HL-60 (cell line): ENCODE results near the gene DPF3.

Experiments
- CTCF ChIP-seq: IDR thresholded peaks from one replicate; pipeline ENCODE4 v1.5.1; 2011; ENCODE audit warnings: low read length, control low read depth, inconsistent platforms; ENCODE audit not compliant: insufficient read depth
- POLR2AphosphoS5 ChIP-seq: IDR thresholded peaks from 2 replicates; pipeline ENCODE4 v1.6.1; 2012; ENCODE audit warnings: low read depth
- SPI1 ChIP-seq: IDR thresholded peaks from 2 replicates; pipeline ENCODE4 v1.6.1; 2012; ENCODE audit warnings: low read depth, mild to moderate bottlenecking, borderline replicate concordance

- no peak for TF ChIP-seq CTCF
- TF ChIP-seq SPI1: no peak
- TF ChIP-seq POLR2AphosphoS5: no peak
Measured at GRCh38 chr14:72605096-72605920, 288.6 kb downstream of the DPF3 start.
